ENCODE data around the gene MARCHF10.

DNA sequence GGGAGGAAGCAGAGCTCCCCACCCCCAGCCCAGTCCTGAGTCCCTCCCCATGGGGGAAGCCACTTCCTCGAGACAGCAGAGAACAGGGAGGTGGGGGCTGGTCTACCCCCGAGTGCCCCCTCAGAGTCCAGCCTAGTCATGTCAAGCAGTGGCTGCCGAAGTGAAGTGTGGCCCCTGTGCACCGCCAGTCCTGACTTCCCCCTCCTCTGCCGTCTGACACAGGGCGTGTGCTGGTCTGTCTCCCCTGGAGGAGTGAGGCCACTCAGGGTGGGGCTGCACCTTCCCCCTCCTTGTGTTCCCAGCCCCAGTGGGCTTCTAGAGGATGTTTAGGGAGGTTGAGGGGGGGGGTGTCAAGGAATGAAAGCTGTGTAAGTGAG, 133.8 kb downstream of the MARCHF10 start:
- TF ChIP-seq, protein P1, sequence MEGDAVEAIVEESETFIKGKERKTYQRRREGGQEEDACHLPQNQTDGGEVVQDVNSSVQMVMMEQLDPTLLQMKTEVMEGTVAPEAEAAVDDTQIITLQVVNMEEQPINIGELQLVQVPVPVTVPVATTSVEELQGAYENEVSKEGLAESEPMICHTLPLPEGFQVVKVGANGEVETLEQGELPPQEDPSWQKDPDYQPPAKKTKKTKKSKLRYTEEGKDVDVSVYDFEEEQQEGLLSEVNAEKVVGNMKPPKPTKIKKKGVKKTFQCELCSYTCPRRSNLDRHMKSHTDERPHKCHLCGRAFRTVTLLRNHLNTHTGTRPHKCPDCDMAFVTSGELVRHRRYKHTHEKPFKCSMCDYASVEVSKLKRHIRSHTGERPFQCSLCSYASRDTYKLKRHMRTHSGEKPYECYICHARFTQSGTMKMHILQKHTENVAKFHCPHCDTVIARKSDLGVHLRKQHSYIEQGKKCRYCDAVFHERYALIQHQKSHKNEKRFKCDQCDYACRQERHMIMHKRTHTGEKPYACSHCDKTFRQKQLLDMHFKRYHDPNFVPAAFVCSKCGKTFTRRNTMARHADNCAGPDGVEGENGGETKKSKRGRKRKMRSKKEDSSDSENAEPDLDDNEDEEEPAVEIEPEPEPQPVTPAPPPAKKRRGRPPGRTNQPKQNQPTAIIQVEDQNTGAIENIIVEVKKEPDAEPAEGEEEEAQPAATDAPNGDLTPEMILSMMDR (IDR thresholded peaks at IDR 0.05) = no peak
- TF ChIP-seq POLR2A (IDR thresholded peaks at IDR 0.05) = no peak
